H9 (cell line): ENCODE data around the gene HSPA12A. TPM values are rescaled to one million over a fixed set of nuclear protein-coding genes. Genes with fewer than 3 reads are reported as not detected.

Experiments
- DNase-seq: peaks from one replicate; pipeline ENCODE4 v3.0.0-alpha.2; 2017
- H2AFZ ChIP-seq: one replicate; pipeline ENCODE4 v1.6.1; 2013; ENCODE audit warnings: mild to moderate bottlenecking, low read length, control low read depth, moderate library complexity
- H2AK5ac ChIP-seq: 2 replicates; pipeline ENCODE4 v1.6.1; 2013; ENCODE audit warnings: low read length, control low read depth, mixed read lengths; ENCODE audit not compliant: insufficient read length
- H2BK120ac ChIP-seq: one replicate; pipeline ENCODE4 v1.6.1; 2013; ENCODE audit warnings: low read depth, mild to moderate bottlenecking, low read length, control low read depth, inconsistent platforms; ENCODE audit not compliant: poor library complexity, severe bottlenecking
- H2BK12ac ChIP-seq: 2 replicates; pipeline ENCODE4 v1.6.1; 2013; ENCODE audit warnings: low read length, control low read depth, mixed read lengths, low read depth; ENCODE audit not compliant: insufficient read length
- H2BK15ac ChIP-seq: 2 replicates; pipeline ENCODE4 v1.6.1; 2013; ENCODE audit warnings: low read depth, low read length, control low read depth
- H2BK20ac ChIP-seq: one replicate; pipeline ENCODE4 v1.6.1; 2013; ENCODE audit warnings: low read depth, mild to moderate bottlenecking, low read length, control low read depth, inconsistent platforms; ENCODE audit not compliant: poor library complexity, severe bottlenecking
- H2BK5ac ChIP-seq: 2 replicates; pipeline ENCODE4 v1.6.1; 2013; ENCODE audit warnings: low read length, control low read depth, mixed read lengths; ENCODE audit not compliant: insufficient read length
- H3K14ac ChIP-seq: 2 replicates; pipeline ENCODE4 v1.6.1; 2013; ENCODE audit warnings: low read length, control low read depth; ENCODE audit not compliant: insufficient read depth
- H3K18ac ChIP-seq: 2 replicates; pipeline ENCODE4 v1.6.1; 2013; ENCODE audit warnings: low read depth, mild to moderate bottlenecking, mixed read lengths, low read length, control low read depth; ENCODE audit not compliant: insufficient read length
- H3K23ac ChIP-seq: 2 replicates; pipeline ENCODE4 v1.6.1; 2013; ENCODE audit warnings: low read length, control low read depth, mixed read lengths, low read depth; ENCODE audit not compliant: insufficient read length
- H3K23me2 ChIP-seq: 2 replicates; pipeline ENCODE4 v1.6.1; 2013; ENCODE audit warnings: low read depth, mild to moderate bottlenecking, mixed read lengths, low read length, control low read depth; ENCODE audit not compliant: insufficient read length, poor library complexity, severe bottlenecking
- H3K27ac ChIP-seq: 2 replicates; pipeline ENCODE4 v1.5.1; 2013; ENCODE audit warnings: low read length, control low read depth, mixed read lengths, low read depth; ENCODE audit not compliant: insufficient read length
- H3K27me3 ChIP-seq: 2 replicates; pipeline ENCODE4 v1.6.1; 2013; ENCODE audit warnings: low read length, control low read depth, inconsistent platforms; ENCODE audit not compliant: insufficient read depth
- H3K4ac ChIP-seq: 2 replicates; pipeline ENCODE4 v1.6.1; 2013; ENCODE audit warnings: low read depth, mild to moderate bottlenecking, control low read depth, inconsistent platforms, low read length, moderate library complexity
- H3K4me1 ChIP-seq: 2 replicates; pipeline ENCODE4 v1.6.1; 2013; ENCODE audit warnings: low read length, control low read depth, inconsistent platforms; ENCODE audit not compliant: insufficient read depth
- H3K4me2 ChIP-seq: 2 replicates; pipeline ENCODE4 v1.6.1; 2013; ENCODE audit warnings: low read length, control low read depth, mixed read lengths; ENCODE audit not compliant: insufficient read length, insufficient read depth
- H3K56ac ChIP-seq: 2 replicates; pipeline ENCODE4 v1.6.1; 2013; ENCODE audit warnings: low read depth, mild to moderate bottlenecking, mixed read lengths, low read length, control low read depth; ENCODE audit not compliant: insufficient read length
- H3K79me1 ChIP-seq: 2 replicates; pipeline ENCODE4 v1.6.1; 2013; ENCODE audit warnings: low read depth, mild to moderate bottlenecking, moderate library complexity, low read length, control low read depth, inconsistent platforms; ENCODE audit not compliant: insufficient read depth, poor library complexity, severe bottlenecking
- H3K79me2 ChIP-seq: 2 replicates; pipeline ENCODE4 v1.6.1; 2013; ENCODE audit warnings: low read length, control low read depth, inconsistent platforms; ENCODE audit not compliant: insufficient read depth
- H3K9ac ChIP-seq: 2 replicates; pipeline ENCODE4 v1.6.1; 2013; ENCODE audit warnings: low read length, control low read depth, mixed read lengths; ENCODE audit not compliant: insufficient read length; ENCODE audit errors: extremely low read depth
- H3K9me3 ChIP-seq: one replicate; pipeline ENCODE4 v1.6.1; 2013; ENCODE audit warnings: low read depth, low read length, inconsistent platforms; ENCODE audit not compliant: control insufficient read depth
- H3T11ph ChIP-seq: one replicate; pipeline ENCODE4 v1.6.1; 2013; ENCODE audit warnings: mild to moderate bottlenecking, low read length, control low read depth, inconsistent platforms
- H4K20me1 ChIP-seq: one replicate; pipeline ENCODE4 v1.6.1; 2013; ENCODE audit not compliant: control insufficient read depth, insufficient read length, insufficient read depth
- H4K5ac ChIP-seq: 2 replicates; pipeline ENCODE4 v1.6.1; 2013; ENCODE audit warnings: low read depth, mild to moderate bottlenecking, mixed read lengths, low read length, control low read depth; ENCODE audit not compliant: insufficient read length
- H4K8ac ChIP-seq: replicated peaks from 2 replicates; pipeline ENCODE4 v1.6.1; 2013; ENCODE audit warnings: low read length, control low read depth, mixed read lengths, low read depth; ENCODE audit not compliant: insufficient read length
- H4K91ac ChIP-seq: 2 replicates; pipeline ENCODE4 v1.6.1; 2013; ENCODE audit warnings: low read depth, mild to moderate bottlenecking, moderate library complexity, mixed read lengths, low read length, control low read depth; ENCODE audit not compliant: insufficient read length
- H3K27ac Mint-ChIP-seq, 3 experiments: 2 replicates in 2 of 3; 3 replicates in 1 of 3; pipeline ENCODE4 v1.8.0; 2020 to 2021; ENCODE audit warnings: mixed read lengths in 3 of 3, mild to moderate bottlenecking in 1 of 3, moderate library complexity in 1 of 3
- H3K27me3 Mint-ChIP-seq: 2 replicates; pipeline ENCODE4 v1.8.0; 2021; ENCODE audit warnings: low read depth, mild to moderate bottlenecking, moderate library complexity, mixed read lengths
- H3K36me3 Mint-ChIP-seq, 3 experiments: 2 replicates in 2 of 3; 3 replicates in 1 of 3; pipeline ENCODE4 v1.8.0; 2020 to 2021; ENCODE audit warnings: low read depth in 3 of 3, mixed read lengths in 3 of 3; ENCODE audit not compliant: insufficient read depth in 1 of 3
- H3K4me1 Mint-ChIP-seq, 2 experiments: 2 replicates each; pipeline ENCODE4 v1.8.0; 2020; ENCODE audit warnings: mixed read lengths in 2 of 2
- H3K4me3 Mint-ChIP-seq, 2 experiments: 2 replicates in 1 of 2; 3 replicates in 1 of 2; pipeline ENCODE4 v1.8.0; 2020 to 2021; ENCODE audit warnings: mild to moderate bottlenecking in 2 of 2, mixed read lengths in 2 of 2, moderate library complexity in 1 of 2
- H3K9me3 Mint-ChIP-seq, 2 experiments: 2 replicates in 1 of 2; 3 replicates in 1 of 2; pipeline ENCODE4 v1.8.0; 2020; ENCODE audit warnings: mild to moderate bottlenecking in 2 of 2, mixed read lengths in 2 of 2, moderate library complexity in 1 of 2
- WGBS: extraction: QIAGEN DNeasy Blood & Tissue Kit; methylation state at CpG from one replicate; pipeline ENCODE4 v1.1.7; 2013; ENCODE audit warnings: missing lambda C conversion rate, low lambda C conversion rate, mixed read lengths; ENCODE audit not compliant: insufficient read length; ENCODE audit errors: extremely low coverage; 5-methylcytosine and 5-hydroxymethylcytosine counted together
- total RNA-seq: library from RNA; stranded (reverse); gene quantifications from 2 replicates; pipeline ENCODE4 v1.2.1, GENCODE V29; 2021
- TF ChIP-seq, protein P1 (sequence below): fragments of 200-600 bp; sonication (generic); conservative IDR thresholded peaks from 3 replicates; pipeline ENCODE4 v1.8.0; 2021; ENCODE audit warnings: antibody characterized with exemption, mild to moderate bottlenecking

The HSPA12A gene
- total RNA-seq, 1 experiment from 2014 or later, result 3.2 TPM

DNA sequence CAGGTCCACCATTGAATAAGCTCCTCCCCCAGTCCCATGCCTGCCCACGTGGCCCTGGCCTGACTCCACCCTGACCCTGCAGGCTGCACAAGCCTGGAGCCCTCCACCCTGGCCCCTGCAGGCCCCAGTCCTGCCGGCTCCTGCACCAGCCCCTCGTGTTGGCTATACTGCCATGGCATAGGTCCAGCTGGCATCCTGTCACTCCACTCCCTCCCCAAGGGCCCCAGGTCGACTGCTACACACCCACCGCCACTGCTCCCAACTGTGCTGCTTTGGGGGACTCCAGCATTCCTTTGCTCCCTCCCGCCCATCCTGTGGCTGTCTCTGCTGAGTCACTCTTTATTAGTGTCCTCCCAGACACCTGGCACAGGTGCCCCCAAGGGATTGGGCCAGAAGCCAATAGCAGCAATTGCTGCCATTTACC lies 32.4 kb upstream of the HSPA12A start:
- Histone ChIP-seq H4K20me1 (no peaks in the 10 kb centered on the region), H2BK12ac (no peak overlapping the region), H3K56ac (no peak overlapping the region), H3K4me1 (no peaks in the 10 kb centered on the region), H3K14ac (no peak overlapping the region), H2AK5ac (no peak overlapping the region), H3K23ac (no peak overlapping the region), H2BK20ac (no peak overlapping the region), H3K4me2 (no peak overlapping the region), H3K79me1 (no peaks in the 10 kb centered on the region), H3T11ph (no peak overlapping the region), H3K18ac (no peak overlapping the region), H2BK5ac (no peak overlapping the region), H3K79me2 (no peaks in the 10 kb centered on the region), H2AFZ (no peak overlapping the region), H3K9me3 (no peaks in the 10 kb centered on the region), H4K91ac (no peak overlapping the region), H3K23me2 (no peaks in the 10 kb centered on the region), H3K27me3 (no peaks in the 10 kb centered on the region), H3K4ac (no peak overlapping the region), H4K5ac (no peak overlapping the region), H2BK120ac (no peak overlapping the region), H3K9ac (no peak overlapping the region), H2BK15ac (no peak overlapping the region), H3K27ac (no peak overlapping the region), H4K8ac (no peak overlapping the region)
- no peak for DNase-seq
- Mint-ChIP-seq H3K9me3 (no peaks in the 10 kb centered on the region), H3K36me3 (no peaks in the 10 kb centered on the region), H3K27ac (no peak overlapping the region), H3K27me3 (peaks cover 8% of the 10 kb centered on the region), H3K4me3 (no peak overlapping the region), H3K4me1 (peaks cover 4 to 19% of the 10 kb centered on the region in 2 experiments; a peak in 2 of 4 replicates)
- no CpG with 5 or more reads among the region's 6 CpGs for WGBS
- TF ChIP-seq, protein P1, sequence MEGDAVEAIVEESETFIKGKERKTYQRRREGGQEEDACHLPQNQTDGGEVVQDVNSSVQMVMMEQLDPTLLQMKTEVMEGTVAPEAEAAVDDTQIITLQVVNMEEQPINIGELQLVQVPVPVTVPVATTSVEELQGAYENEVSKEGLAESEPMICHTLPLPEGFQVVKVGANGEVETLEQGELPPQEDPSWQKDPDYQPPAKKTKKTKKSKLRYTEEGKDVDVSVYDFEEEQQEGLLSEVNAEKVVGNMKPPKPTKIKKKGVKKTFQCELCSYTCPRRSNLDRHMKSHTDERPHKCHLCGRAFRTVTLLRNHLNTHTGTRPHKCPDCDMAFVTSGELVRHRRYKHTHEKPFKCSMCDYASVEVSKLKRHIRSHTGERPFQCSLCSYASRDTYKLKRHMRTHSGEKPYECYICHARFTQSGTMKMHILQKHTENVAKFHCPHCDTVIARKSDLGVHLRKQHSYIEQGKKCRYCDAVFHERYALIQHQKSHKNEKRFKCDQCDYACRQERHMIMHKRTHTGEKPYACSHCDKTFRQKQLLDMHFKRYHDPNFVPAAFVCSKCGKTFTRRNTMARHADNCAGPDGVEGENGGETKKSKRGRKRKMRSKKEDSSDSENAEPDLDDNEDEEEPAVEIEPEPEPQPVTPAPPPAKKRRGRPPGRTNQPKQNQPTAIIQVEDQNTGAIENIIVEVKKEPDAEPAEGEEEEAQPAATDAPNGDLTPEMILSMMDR, result no peak
